Measurements from ENCODE around the gene SPTY2D1.

The SPTY2D1 gene

GRCh38 chr11:18614667-18615066 is 19.5 kb downstream of the SPTY2D1 start:
- H3K9me3 Mint-ChIP-seq: no peaks in the 10 kb centered on the region
- no peak for DNase-seq
- TF ChIP-seq CTCF (IDR thresholded peaks at IDR 0.05): no peak
- H3K4me3 Mint-ChIP-seq: no peak overlapping the region
- peaks cover 22% of the 10 kb centered on the region for H3K36me3 Mint-ChIP-seq (ENCODE audit: low read depth)
- no peak overlapping the region for H3K27ac Mint-ChIP-seq
- no peaks in the 10 kb centered on the region for H3K4me1 Mint-ChIP-seq
- H3K27me3 Mint-ChIP-seq (ENCODE audit: low read depth, poor library complexity): no peaks in the 10 kb centered on the region

GRCh38 chr11:18612394-18612793 is 21.7 kb downstream of the SPTY2D1 start:
- H3K9me3 Mint-ChIP-seq: no peaks in the 10 kb centered on the region
- no peaks in the 10 kb centered on the region for H3K4me1 Mint-ChIP-seq
- no peak for DNase-seq
- H3K27ac Mint-ChIP-seq: no peak overlapping the region
- no peaks in the 10 kb centered on the region for H3K27me3 Mint-ChIP-seq (ENCODE audit: low read depth, poor library complexity)
- no peak overlapping the region for H3K4me3 Mint-ChIP-seq
- H3K36me3 Mint-ChIP-seq (ENCODE audit: low read depth): peaks cover 24% of the 10 kb centered on the region
- no peak for TF ChIP-seq CTCF (IDR thresholded peaks at IDR 0.05)

GRCh38 chr11:18611196-18611595 is 22.9 kb downstream of the SPTY2D1 start:
- Mint-ChIP-seq H3K4me3 (no peak overlapping the region), H3K4me1 (no peaks in the 10 kb centered on the region), H3K36me3 (ENCODE audit: low read depth) (peaks cover 29% of the 10 kb centered on the region), H3K27me3 (ENCODE audit: low read depth, poor library complexity) (no peaks in the 10 kb centered on the region), H3K9me3 (no peaks in the 10 kb centered on the region), H3K27ac (no peak overlapping the region)
- no peak for DNase-seq
- no peak for TF ChIP-seq CTCF (IDR thresholded peaks at IDR 0.05)

GRCh38 chr11:18608376-18608775 is 25.8 kb downstream of the SPTY2D1 start:
- H3K9me3 Mint-ChIP-seq: no peaks in the 10 kb centered on the region
- no peaks in the 10 kb centered on the region for H3K4me1 Mint-ChIP-seq
- no peak for TF ChIP-seq CTCF (IDR thresholded peaks at IDR 0.05)
- H3K4me3 Mint-ChIP-seq: no peak overlapping the region
- peaks cover 3% of the 10 kb centered on the region for H3K27me3 Mint-ChIP-seq (ENCODE audit: low read depth, poor library complexity)
- H3K27ac Mint-ChIP-seq: no peak overlapping the region
- H3K36me3 Mint-ChIP-seq (ENCODE audit: low read depth): peaks cover 26% of the 10 kb centered on the region
- DNase-seq: no peak

- Mint-ChIP-seq H3K27ac (no peak overlapping the region), H3K36me3 (ENCODE audit: low read depth) (peaks cover 29% of the 10 kb centered on the region), H3K9me3 (no peaks in the 10 kb centered on the region), H3K27me3 (ENCODE audit: low read depth, poor library complexity) (peaks cover 3% of the 10 kb centered on the region), H3K4me3 (no peak overlapping the region), H3K4me1 (no peaks in the 10 kb centered on the region)
- no peak for DNase-seq
- no peak for TF ChIP-seq CTCF (IDR thresholded peaks at IDR 0.05)
Observed at GRCh38 chr11:18600915-18601569, 33.1 kb downstream of the SPTY2D1 start.

- H3K4me1 Mint-ChIP-seq: no peaks in the 10 kb centered on the region
- H3K27me3 Mint-ChIP-seq (ENCODE audit: low read depth, poor library complexity): no peaks in the 10 kb centered on the region
- no peak within 1 kb of the TSS for H3K27ac Mint-ChIP-seq
- H3K36me3 Mint-ChIP-seq (ENCODE audit: low read depth): peaks cover 35% of the 10 kb centered on the region
- TF ChIP-seq CTCF (IDR thresholded peaks at IDR 0.05): no peak
- no peaks in the 10 kb centered on the region for H3K9me3 Mint-ChIP-seq
- no peak within 1 kb of the TSS for H3K4me3 Mint-ChIP-seq
- DNase-seq: no peak
Observed at GRCh38 chr11:18599739-18600230, 34.4 kb downstream of the SPTY2D1 start, which contains the start of gene MISFA. Gene MISFA (plus strand): TSS chr11:18599789. CDS start chr11:18599929, 140 bp downstream.
